Measurements from ENCODE around the gene CRYBA4.

The CRYBA4 gene

GRCh38 chr22:26673486-26673885, 51.7 kb downstream of the CRYBA4 start:
- TF ChIP-seq CTCF (IDR thresholded peaks at IDR 0.05; ENCODE audit: low read depth, low read length) = no peak
- H3K4me3 ChIP-seq (ENCODE audit: low read depth, low read length) = peak overlapping the region; percentile 71
- in situ Hi-C loops (cut with HindIII; ENCODE audit: low sequenced_read_pairs) = no loop called here
- DNase-seq (ENCODE audit: low read depth, low spot score) = no peak

GRCh38 chr22:26674211-26675190, 52.7 kb downstream of the CRYBA4 start:
- in situ Hi-C loops (cut with HindIII; ENCODE audit: low sequenced_read_pairs) = no loop called here
- DNase-seq (ENCODE audit: low read depth, low spot score) = no peak
- no peak for TF ChIP-seq CTCF (IDR thresholded peaks at IDR 0.05; ENCODE audit: low read depth, low read length)
- H3K4me3 ChIP-seq (ENCODE audit: low read depth, low read length) = no peak overlapping the region

- no peak for TF ChIP-seq CTCF (IDR thresholded peaks at IDR 0.05; ENCODE audit: low read depth, low read length)
- no peak for DNase-seq (ENCODE audit: low read depth, low spot score)
Observed at GRCh38 chr22:26675687-26676268, 54.0 kb downstream of the CRYBA4 start.

GRCh38 chr22:26677217-26677616, 55.5 kb downstream of the CRYBA4 start:
- DNase-seq (ENCODE audit: low read depth, low spot score) = no peak
- TF ChIP-seq CTCF (IDR thresholded peaks at IDR 0.05; ENCODE audit: low read depth, low read length) = no peak
- no peak overlapping the region for H3K4me3 ChIP-seq (ENCODE audit: low read depth, low read length)
- in situ Hi-C loops (cut with HindIII; ENCODE audit: low sequenced_read_pairs) = no loop called here

More at GRCh38 chr22:26675687-26676268, 54.0 kb downstream of the CRYBA4 start:
- no peak overlapping the region for H3K4me3 ChIP-seq (ENCODE audit: low read depth, low read length)
- in situ Hi-C loops (cut with HindIII; ENCODE audit: low sequenced_read_pairs) = no loop called here

- DNase-seq (ENCODE audit: low read depth, low spot score) = peak; percentile 77
- in situ Hi-C loops (cut with HindIII; ENCODE audit: low sequenced_read_pairs) = no loop called here
- H3K4me3 ChIP-seq (ENCODE audit: low read depth, low read length) = no peak overlapping the region
- TF ChIP-seq CTCF (IDR thresholded peaks at IDR 0.05; ENCODE audit: low read depth, low read length) = peak; percentile 98
Observed at GRCh38 chr22:26679003-26679629, 57.4 kb downstream of the CRYBA4 start.

Measured in astrocyte of the spinal cord (primary cell).